Measurements from ENCODE around the gene GAPDHS. TPM values are rescaled to one million over a fixed set of nuclear protein-coding genes. Genes with fewer than 3 reads are reported as not detected.

Gene GAPDHS
- total RNA-seq, 1 donor from 2014 or later: not detected

GRCh38 chr19:35539314-35539713, 6.1 kb downstream of the GAPDHS start:
- DNase-seq (ENCODE audit: low read depth): no peak

- DNase-seq (ENCODE audit: low read depth): no peak
These were observed 6.6 kb downstream of the GAPDHS start for GRCh38 chr19:35539850-35540249.

GRCh38 chr19:35540356-35540927, 7.2 kb downstream of the GAPDHS start:
- DNase-seq (ENCODE audit: low read depth): no peak

- DNase-seq (ENCODE audit: low read depth): no peak
These were observed 9.0 kb downstream of the GAPDHS start for GRCh38 chr19:35542209-35542608.

GRCh38 chr19:35543280-35544109, 10.2 kb downstream of the GAPDHS start:
- DNase-seq (ENCODE audit: low read depth): no peak

- DNase-seq (ENCODE audit: low read depth): no peak
These were observed 11.0 kb downstream of the GAPDHS start for GRCh38 chr19:35544110-35544802.

- DNase-seq (ENCODE audit: low read depth): peak; percentile 91
These were observed 12.0 kb downstream of the GAPDHS start, which contains the start of gene TMEM147 for GRCh38 chr19:35545001-35545854. Gene TMEM147 (plus strand): TSS chr19:35545626. CDS start chr19:35545740, 114 bp downstream.

GRCh38 chr19:35545855-35546381, 12.7 kb downstream of the GAPDHS start:
- no peak for DNase-seq (ENCODE audit: low read depth)

GRCh38 chr19:35546532-35546931, 13.3 kb downstream of the GAPDHS start:
- no peak for DNase-seq (ENCODE audit: low read depth)

- peak; percentile 79 for DNase-seq (ENCODE audit: low read depth)
These were observed 16.0 kb downstream of the GAPDHS start for GRCh38 chr19:35549174-35549788.

GRCh38 chr19:35549879-35550523, 16.7 kb downstream of the GAPDHS start:
- no peak for DNase-seq (ENCODE audit: low read depth)

GRCh38 chr19:35551091-35551810, 18.0 kb downstream of the GAPDHS start:
- DNase-seq (ENCODE audit: low read depth): no peak

- no peak for DNase-seq (ENCODE audit: low read depth)
These were observed 19.5 kb downstream of the GAPDHS start for GRCh38 chr19:35552534-35553384.

- no peak for DNase-seq (ENCODE audit: low read depth)
These were observed 20.2 kb downstream of the GAPDHS start for GRCh38 chr19:35553385-35554000.

- DNase-seq (ENCODE audit: low read depth): no peak
These were observed 20.8 kb downstream of the GAPDHS start for GRCh38 chr19:35554076-35554475.

GRCh38 chr19:35555301-35556005, 22.2 kb downstream of the GAPDHS start:
- DNase-seq (ENCODE audit: low read depth): no peak

GRCh38 chr19:35556025-35556590, 22.9 kb downstream of the GAPDHS start:
- DNase-seq (ENCODE audit: low read depth): no peak
